SK-N-SH treated with all-trans-retinoic acid at 6 μM for 48 hours (cell line): Measurements from ENCODE around the gene TMEM192.

Experiments used
- GLIS3 ChIP-seq: fragments of 250-450 bp; sonication (Bioruptor Pico); IDR thresholded peaks from 2 replicates; pipeline ENCODE4 v1.5.0; 2020; ENCODE audit warnings: mild to moderate bottlenecking, moderate library complexity
- OSR1 ChIP-seq: fragments of 250-450 bp; sonication (Bioruptor Pico); IDR thresholded peaks from 2 replicates; pipeline ENCODE4 v1.8.0; 2022; ENCODE audit warnings: moderate library complexity, mild to moderate bottlenecking, inconsistent platforms
- SNAI2 ChIP-seq: fragments of 250-450 bp; sonication (Bioruptor Pico); IDR thresholded peaks from 2 replicates; pipeline ENCODE4 v1.5.0; 2020; ENCODE audit warnings: mild to moderate bottlenecking, moderate library complexity
- TOX ChIP-seq: fragments of 250-450 bp; sonication (Bioruptor Pico); IDR thresholded peaks from 2 replicates; pipeline ENCODE4 v1.8.0; 2021; ENCODE audit warnings: mild to moderate bottlenecking, moderate library complexity, borderline replicate concordance
- ZC3H10 ChIP-seq: fragments of 250-450 bp; sonication (Bioruptor Pico); IDR thresholded peaks from 2 replicates; pipeline ENCODE4 v1.5.1; 2021; ENCODE audit warnings: mild to moderate bottlenecking, moderate library complexity
- ZNF565 ChIP-seq: fragments of 450-650 bp; formaldehyde crosslinking; conservative IDR thresholded peaks from 2 replicates; pipeline ENCODE4 v1.5.0; 2020; ENCODE audit warnings: low read depth, mild to moderate bottlenecking, moderate library complexity
- TF ChIP-seq, protein P1 (sequence below): fragments of 250-450 bp; sonication (Bioruptor Pico); IDR thresholded peaks from 2 replicates; pipeline ENCODE4 v1.5.1; 2020; ENCODE audit warnings: low read depth, mild to moderate bottlenecking, moderate library complexity

DNA sequence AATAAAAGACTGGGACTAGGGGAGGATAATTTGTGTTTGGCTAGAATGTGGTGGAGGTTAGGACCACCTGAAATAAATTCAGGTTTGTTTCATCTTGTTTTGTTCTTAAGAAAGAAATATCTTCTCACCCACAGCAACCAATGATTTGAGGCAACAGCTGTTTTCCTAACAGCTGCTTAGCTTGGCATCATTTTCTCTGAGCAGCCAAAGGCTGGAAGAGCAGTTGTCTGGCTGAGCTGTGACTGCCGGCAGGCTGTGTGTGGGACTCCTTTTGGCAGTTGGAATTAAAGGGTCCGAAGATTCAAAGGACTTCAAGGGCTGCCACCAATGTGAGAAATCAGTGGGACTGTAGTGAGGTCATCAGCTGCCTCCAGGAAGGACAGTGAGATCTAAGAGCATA lies 54.0 kb downstream of the TMEM192 start:
- TF ChIP-seq GLIS3 (CRISPR knock-in tag), result no peak
- no peak for TF ChIP-seq ZC3H10 (CRISPR knock-in tag)
- no peak for TF ChIP-seq SNAI2 (CRISPR knock-in tag)
- TF ChIP-seq OSR1 (CRISPR knock-in tag), result no peak
- TF ChIP-seq, protein P1, sequence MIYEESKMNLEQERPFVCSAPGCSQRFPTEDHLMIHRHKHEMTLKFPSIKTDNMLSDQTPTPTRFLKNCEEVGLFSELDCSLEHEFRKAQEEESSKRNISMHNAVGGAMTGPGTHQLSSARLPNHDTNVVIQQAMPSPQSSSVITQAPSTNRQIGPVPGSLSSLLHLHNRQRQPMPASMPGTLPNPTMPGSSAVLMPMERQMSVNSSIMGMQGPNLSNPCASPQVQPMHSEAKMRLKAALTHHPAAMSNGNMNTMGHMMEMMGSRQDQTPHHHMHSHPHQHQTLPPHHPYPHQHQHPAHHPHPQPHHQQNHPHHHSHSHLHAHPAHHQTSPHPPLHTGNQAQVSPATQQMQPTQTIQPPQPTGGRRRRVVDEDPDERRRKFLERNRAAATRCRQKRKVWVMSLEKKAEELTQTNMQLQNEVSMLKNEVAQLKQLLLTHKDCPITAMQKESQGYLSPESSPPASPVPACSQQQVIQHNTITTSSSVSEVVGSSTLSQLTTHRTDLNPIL (CRISPR knock-in tag), result no peak
- TF ChIP-seq ZNF565, result no peak
- TF ChIP-seq TOX, result no peak
